ENCODE results near the gene BRD7. TPM values are rescaled to one million over a fixed set of nuclear protein-coding genes. Genes with fewer than 3 reads are reported as not detected.

The BRD7 gene
- total and polyA plus RNA-seq, 2 of the 13 experiments (the other 11 are each of a cell fraction or from before 2014, with no cell fraction given): 82.3 to 149 TPM

DNA sequence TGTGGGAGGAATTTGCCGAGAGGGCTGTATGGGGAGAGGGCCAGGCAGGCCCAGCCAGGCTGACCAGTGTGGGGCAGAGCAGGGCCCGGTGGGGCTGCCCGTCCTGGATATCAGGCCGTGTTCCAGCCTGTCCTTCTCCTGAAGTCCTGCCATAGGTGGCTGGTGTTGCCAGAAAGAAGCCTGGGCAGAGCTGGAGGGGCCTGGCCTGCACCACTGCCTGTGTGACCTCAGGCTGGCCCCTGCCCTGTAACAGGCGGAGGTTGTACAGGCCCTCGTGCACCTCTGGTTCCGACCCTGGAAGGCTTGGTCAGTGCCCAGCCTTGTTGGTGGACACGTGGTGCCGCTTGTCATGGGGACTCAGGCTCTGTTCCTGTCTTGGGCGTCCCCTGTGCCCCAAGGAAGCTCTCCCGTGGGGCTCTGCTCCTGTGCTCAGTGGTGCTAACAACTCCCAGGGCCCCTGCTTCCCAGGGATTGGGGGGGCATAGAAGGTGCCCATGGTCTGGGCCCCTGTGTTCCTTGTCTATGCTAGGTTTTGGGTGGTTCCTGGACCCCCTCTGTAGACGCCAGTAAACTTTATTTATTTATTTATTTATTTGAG lies 69.2 kb downstream of the BRD7 start (continued):
- TF ChIP-seq FOXO1 (CRISPR knock-in tag; IDR thresholded peaks at IDR 0.05) (no peak), PHB2 (IDR thresholded peaks at IDR 0.05; ENCODE audit: partially characterized antibody) (no peak), NR0B2 (CRISPR knock-in tag; IDR thresholded peaks at IDR 0.05) (0 out of 2 replicates have a peak, but pooled peaks have one; percentile 20), TBX2 (CRISPR knock-in tag; IDR thresholded peaks at IDR 0.05; ENCODE audit: borderline replicate concordance) (0 out of 2 replicates have a peak, but pooled peaks have one; percentile 22), PTBP1 (IDR thresholded peaks at IDR 0.05; ENCODE audit: low read depth, low read length, poor library complexity, severe bottlenecking) (no peak), PRDM15 (CRISPR knock-in tag; IDR thresholded peaks at IDR 0.05) (no peak)

Data from HepG2 (cell line).